GM18499 (cell line): Measurements from ENCODE around the gene IFT22.
"Not testable (repeated sequence)": the region's sequence is repeated elsewhere in the genome, so short reads cannot be mapped to it uniquely, and the experiment has no call there.

Experiments used
- ATAC-seq: cut with Tn5 transposase; IDR thresholded peaks from one replicate; pipeline ENCODE4 v1.9.1; 2021; ENCODE audit warnings: moderate number of reproducible peaks; ENCODE audit not compliant: insufficient read depth, unreplicated experiment

The IFT22 gene

GRCh38 chr7:101321491-101322401 lies at the start of gene IFT22:
TSS of gene IFT22 (minus strand) at chr7:101321812. CDS start at chr7:101321709, 103 bp downstream.
- ATAC-seq = peak; percentile 42

GRCh38 chr7:101370836-101371235 lies 49.2 kb upstream of the IFT22 start:
- no peak for ATAC-seq

GRCh38 chr7:101368422-101369165 lies 47.0 kb upstream of the IFT22 start:
- ATAC-seq = no peak

- ATAC-seq = no peak
These were observed 46.1 kb upstream of the IFT22 start for GRCh38 chr7:101367676-101368075.

DNA sequence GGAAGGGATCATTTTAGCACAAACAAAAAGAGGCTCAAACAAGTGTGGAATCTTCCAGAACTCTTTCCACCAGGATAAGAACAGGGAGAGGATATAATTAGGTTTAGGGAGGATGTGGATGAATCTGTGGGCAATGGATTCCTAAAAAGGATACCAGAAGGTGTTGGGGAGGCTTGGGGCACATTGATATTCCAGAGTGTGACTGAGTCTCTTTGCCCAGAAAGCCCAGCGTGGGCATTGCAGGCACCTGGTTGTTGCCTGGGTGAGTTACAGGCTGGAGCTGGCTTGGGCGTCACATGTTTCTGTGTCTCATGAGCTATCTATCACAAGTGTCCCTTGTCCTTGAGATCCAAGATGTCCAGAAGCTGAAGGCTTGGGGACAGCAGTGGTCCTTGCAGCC lies 44.3 kb upstream of the IFT22 start:
- no peak for ATAC-seq

- no peak for ATAC-seq
These were observed 42.2 kb upstream of the IFT22 start for GRCh38 chr7:101363734-101364374.

GRCh38 chr7:101363196-101363733 lies 41.7 kb upstream of the IFT22 start:
- ATAC-seq = no peak

DNA sequence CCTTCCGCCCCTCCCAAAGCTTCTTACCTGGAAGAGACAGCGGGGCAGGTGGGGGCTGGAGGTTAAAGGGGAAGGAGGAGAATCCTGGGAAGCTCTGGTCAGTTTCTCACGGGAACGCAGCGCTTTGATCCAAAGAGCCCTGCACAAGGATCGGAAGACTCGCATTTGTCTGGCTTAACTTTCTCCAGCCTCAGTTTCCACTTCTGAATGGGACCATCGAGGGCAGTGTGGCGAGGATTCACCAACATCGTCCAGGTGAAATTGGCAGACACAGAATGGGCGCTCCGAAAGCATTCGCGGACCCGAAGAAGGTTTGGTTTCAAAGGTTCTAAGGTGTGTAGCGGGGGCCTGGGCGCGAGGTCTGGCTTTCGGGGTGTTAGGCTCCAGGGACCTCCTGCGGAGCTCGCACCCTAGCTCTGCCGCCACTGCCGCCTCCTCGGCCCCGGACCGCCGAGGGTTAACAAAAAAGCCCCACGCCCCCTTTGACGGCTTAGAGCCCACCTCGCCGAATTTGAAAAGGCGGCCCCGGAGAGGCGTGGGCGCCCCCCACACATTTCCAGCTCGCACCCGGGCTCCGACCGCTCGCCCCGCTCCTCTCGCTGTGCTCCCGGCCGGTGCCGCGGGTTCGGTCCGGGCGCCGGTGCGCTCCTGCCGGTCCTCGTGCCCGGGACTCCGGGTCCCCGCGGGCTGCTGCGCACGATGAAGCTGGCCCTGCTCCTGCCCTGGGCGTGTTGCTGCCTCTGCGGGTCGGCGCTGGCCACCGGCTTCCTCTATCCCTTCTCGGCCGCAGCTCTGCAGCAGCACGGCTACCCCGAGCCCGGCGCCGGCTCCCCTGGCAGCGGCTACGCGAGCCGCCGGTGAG lies 41.0 kb upstream of the IFT22 start, which contains the start of gene COL26A1:
Gene COL26A1 (plus strand): TSS at position 542 of the 862 bp plus-strand sequence. CDS start 158 bp downstream, at position 700.
- no peak for ATAC-seq

GRCh38 chr7:101357433-101357832 lies 35.8 kb upstream of the IFT22 start:
- no peak for ATAC-seq

DNA sequence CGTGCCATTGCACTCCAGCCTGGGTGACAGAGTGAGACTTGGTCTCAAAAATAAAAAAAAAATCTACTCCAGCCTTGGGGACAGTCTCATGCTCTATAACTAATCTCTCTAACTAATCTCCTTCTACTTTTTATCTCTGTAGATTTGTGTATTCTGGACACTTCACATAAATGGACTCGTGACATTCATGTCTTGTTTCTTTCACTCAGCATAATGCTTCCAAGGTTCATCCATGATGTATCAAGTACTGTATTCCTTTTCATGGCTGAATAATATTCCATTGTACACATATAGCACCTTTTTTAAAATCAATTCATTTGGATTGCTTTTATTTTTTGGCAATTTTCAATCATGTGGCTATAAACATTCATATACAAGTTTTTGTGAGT lies 31.3 kb upstream of the IFT22 start:
- no peak for ATAC-seq

DNA sequence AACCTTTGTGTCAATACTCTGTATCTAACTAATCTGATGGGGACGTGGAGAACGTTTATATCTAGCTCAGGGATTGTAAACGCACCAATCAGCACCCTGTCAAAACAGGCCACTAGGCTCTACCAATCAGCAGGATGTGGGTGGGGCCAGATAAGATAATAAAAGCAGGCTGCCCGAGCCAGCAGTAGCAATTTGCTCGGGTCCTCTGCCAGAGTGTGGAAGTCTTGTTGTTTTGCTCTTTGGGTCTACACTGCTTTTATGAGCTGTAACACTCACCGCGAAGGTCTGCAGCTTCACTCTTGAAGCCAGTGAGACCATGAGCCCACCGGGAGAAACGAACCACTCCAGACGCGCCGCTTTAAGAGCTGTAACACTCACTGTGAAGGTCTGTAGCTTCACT lies 27.7 kb upstream of the IFT22 start:
- not testable (repeated sequence) for ATAC-seq

- ATAC-seq = not testable (repeated sequence)
These were observed 26.9 kb upstream of the IFT22 start for GRCh38 chr7:101348456-101349067.

GRCh38 chr7:101347477-101347876 lies 25.9 kb upstream of the IFT22 start:
- no peak for ATAC-seq

DNA sequence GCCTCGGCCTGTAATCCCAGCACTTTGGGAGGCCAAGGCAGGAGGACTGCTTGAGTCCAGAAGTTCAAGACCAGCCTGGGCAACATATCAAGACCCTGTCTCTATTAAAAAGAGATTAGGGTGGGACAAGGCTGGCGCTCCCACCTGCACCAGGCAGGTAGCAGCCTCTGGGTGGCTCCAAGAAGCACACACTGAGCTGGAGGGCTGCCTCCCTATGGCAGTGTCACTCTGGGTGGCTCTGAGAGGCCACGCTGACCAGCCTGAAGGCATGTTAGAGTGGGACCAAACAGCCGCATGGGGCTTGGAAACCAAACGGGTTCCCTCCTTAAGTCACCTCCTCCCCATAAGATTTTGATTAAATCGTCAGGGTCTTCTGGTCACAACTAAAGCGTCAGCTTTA lies 21.3 kb upstream of the IFT22 start:
- ATAC-seq = no peak

DNA sequence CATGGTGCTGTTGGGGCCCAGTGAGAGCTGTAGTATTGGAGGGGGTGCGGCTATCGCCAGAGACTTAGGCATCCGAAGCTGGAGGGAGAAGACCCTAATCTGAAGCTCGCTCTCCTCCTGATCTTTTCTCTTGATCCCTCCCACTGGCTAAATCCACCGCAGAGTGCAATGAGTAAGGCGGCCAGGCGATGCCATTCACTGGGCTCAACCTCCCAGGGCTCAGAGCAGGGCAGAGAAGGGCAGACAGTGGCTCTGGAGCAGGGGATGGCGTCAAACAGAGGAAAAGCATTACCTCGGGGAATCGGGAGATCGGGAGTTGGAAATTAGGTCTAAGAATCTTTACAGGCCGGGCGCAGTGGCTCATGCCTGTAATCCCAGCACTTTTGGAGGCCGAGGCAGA lies 18.8 kb upstream of the IFT22 start:
- ATAC-seq = no peak

DNA sequence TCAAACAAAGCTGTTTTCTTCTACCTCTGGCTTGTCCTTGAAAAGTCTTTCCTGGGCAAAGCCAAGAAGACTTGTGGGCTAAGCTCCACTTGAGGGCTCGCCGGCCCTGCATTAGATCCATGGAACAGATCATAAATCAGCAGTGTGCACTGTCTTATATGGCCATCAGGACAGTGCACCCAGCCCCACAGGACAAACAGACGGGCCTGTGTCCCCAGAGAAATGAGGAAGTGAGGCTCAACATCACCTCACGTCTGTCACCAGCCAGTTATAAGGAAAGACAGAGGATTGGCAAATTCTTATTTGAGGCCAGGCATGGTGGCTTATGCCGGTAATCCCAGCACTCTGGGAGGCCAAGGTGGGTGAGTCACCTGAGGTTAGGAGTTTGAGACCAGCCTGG lies 12.3 kb upstream of the IFT22 start:
- no peak for ATAC-seq

GRCh38 chr7:101332026-101332425 lies 10.4 kb upstream of the IFT22 start:
- ATAC-seq = no peak

- no peak for ATAC-seq
These were observed 8.4 kb upstream of the IFT22 start for GRCh38 chr7:101330011-101330484.

DNA sequence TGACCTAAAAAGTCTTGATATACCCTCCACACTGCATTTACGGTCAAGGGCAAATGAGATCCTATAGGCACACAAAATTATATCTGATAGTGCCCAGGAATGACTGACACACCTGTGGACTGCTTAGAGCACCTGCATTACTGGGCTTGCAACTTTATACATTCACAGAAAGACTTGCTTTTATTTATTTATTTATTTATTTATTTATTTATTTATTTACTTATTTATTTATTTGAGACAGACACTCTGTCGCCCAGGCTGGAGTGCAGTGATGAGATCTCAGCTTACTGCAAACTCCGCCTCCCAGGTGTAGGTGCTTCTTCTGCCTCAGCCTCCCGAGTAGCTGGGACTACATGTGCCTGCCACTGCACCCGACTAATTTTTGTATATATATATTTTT lies 6.5 kb upstream of the IFT22 start:
- ATAC-seq = no peak
